WTC11 (cell line): ENCODE results near the gene BZW1. TPM values are rescaled to one million over a fixed set of nuclear protein-coding genes. Genes with fewer than 3 reads are reported as not detected.
A peak's percentile ranks its signal among the peaks of the same experiment; 100 is the strongest.

Source experiments
- ATF1 ChIP-seq: sonication (generic); formaldehyde crosslinking; IDR thresholded peaks from 2 replicates; pipeline ENCODE4 v1.8.1; 2023; ENCODE audit warnings: mild to moderate bottlenecking, moderate library complexity, missing genetic modification reagents
- CDX4 ChIP-seq: fragments of 250-450 bp; sonication (Bioruptor Pico); IDR thresholded peaks from 2 replicates; pipeline ENCODE4 v1.9.0; 2021; ENCODE audit warnings: moderate library complexity, mild to moderate bottlenecking, inconsistent platforms, borderline replicate concordance
- JAZF1 ChIP-seq: fragments of 250-450 bp; sonication (Bioruptor Pico); IDR thresholded peaks from 2 replicates; pipeline ENCODE4 v1.9.0; 2021; ENCODE audit warnings: moderate library complexity, mild to moderate bottlenecking, inconsistent platforms
- KAT7 ChIP-seq: sonication (generic); formaldehyde crosslinking; IDR thresholded peaks from 2 replicates; pipeline ENCODE4 v1.8.1; 2023; ENCODE audit warnings: missing genetic modification reagents, mild to moderate bottlenecking, borderline replicate concordance
- MYBL2 ChIP-seq: sonication (generic); formaldehyde crosslinking; IDR thresholded peaks from 2 replicates; pipeline ENCODE4 v1.8.1; 2023; ENCODE audit warnings: mild to moderate bottlenecking, moderate library complexity, missing genetic modification reagents
- PRDM15 ChIP-seq: sonication (generic); formaldehyde crosslinking; IDR thresholded peaks from 2 replicates; pipeline ENCODE4 v1.8.0; 2022; ENCODE audit warnings: missing genetic modification reagents
- SP1 ChIP-seq: sonication (generic); formaldehyde crosslinking; conservative IDR thresholded peaks from 2 replicates; pipeline ENCODE4 v1.8.1; 2022; ENCODE audit warnings: missing genetic modification reagents
- STAT6 ChIP-seq: sonication (generic); formaldehyde crosslinking; conservative IDR thresholded peaks from 2 replicates; pipeline ENCODE4 v1.8.1; 2023; ENCODE audit warnings: mild to moderate bottlenecking, low read depth, missing genetic modification reagents, moderate library complexity
- TEAD1 ChIP-seq: sonication (generic); formaldehyde crosslinking; IDR thresholded peaks from 2 replicates; pipeline ENCODE4 v1.8.0; 2022; ENCODE audit warnings: mild to moderate bottlenecking, missing genetic modification reagents
- ZBTB21 ChIP-seq: sonication (generic); formaldehyde crosslinking; IDR thresholded peaks from 2 replicates; pipeline ENCODE4 v1.8.1; 2023; ENCODE audit warnings: mild to moderate bottlenecking, missing genetic modification reagents, borderline replicate concordance
- ZNF138 ChIP-seq: sonication (generic); formaldehyde crosslinking; conservative IDR thresholded peaks from 2 replicates; pipeline ENCODE4 v1.8.1; 2022; ENCODE audit warnings: mild to moderate bottlenecking, moderate library complexity, missing genetic modification reagents
- ZNF281 ChIP-seq: sonication (generic); formaldehyde crosslinking; IDR thresholded peaks from 2 replicates; pipeline ENCODE4 v1.8.0; 2023; ENCODE audit warnings: mild to moderate bottlenecking, missing genetic modification reagents
- ZNF317 ChIP-seq: sonication (generic); formaldehyde crosslinking; IDR thresholded peaks from 2 replicates; pipeline ENCODE4 v1.8.1; 2023; ENCODE audit warnings: low read depth, mild to moderate bottlenecking, moderate library complexity, missing genetic modification reagents, borderline replicate concordance
- ZNF416 ChIP-seq: fragments of 250-450 bp; sonication (Bioruptor Pico); IDR thresholded peaks from 2 replicates; pipeline ENCODE4 v1.9.0; 2021; ENCODE audit warnings: mild to moderate bottlenecking, inconsistent platforms
- ZNF512 ChIP-seq: sonication (generic); formaldehyde crosslinking; IDR thresholded peaks from 2 replicates; pipeline ENCODE4 v1.8.1; 2022; ENCODE audit warnings: missing genetic modification reagents, borderline replicate concordance
- ZNF671 ChIP-seq: fragments of 250-450 bp; sonication (Bioruptor Pico); IDR thresholded peaks from 2 replicates; pipeline ENCODE4 v1.8.0; 2021; ENCODE audit warnings: mild to moderate bottlenecking
- ZSCAN18 ChIP-seq: fragments of 250-450 bp; sonication (Bioruptor Pico); IDR thresholded peaks from 2 replicates; pipeline ENCODE4 v2.1.2; 2022; ENCODE audit warnings: mild to moderate bottlenecking, moderate library complexity
- total RNA-seq: library from RNA; stranded (reverse); gene quantifications from 3 replicates; pipeline ENCODE4 v1.2.3, GENCODE V29; 2021
- TF ChIP-seq, protein P1 (sequence below): sonication (generic); formaldehyde crosslinking; IDR thresholded peaks from 2 replicates; pipeline ENCODE4 v1.8.0; 2023; ENCODE audit warnings: missing genetic modification reagents, mild to moderate bottlenecking, borderline replicate concordance
- TF ChIP-seq, protein P2 (sequence below): sonication (generic); formaldehyde crosslinking; IDR thresholded peaks from 2 replicates; pipeline ENCODE4 v1.8.1; 2023; ENCODE audit warnings: mild to moderate bottlenecking, missing genetic modification reagents, moderate library complexity

The BZW1 gene
- total RNA-seq, 1 experiment from 2014 or later, result 255 TPM

DNA sequence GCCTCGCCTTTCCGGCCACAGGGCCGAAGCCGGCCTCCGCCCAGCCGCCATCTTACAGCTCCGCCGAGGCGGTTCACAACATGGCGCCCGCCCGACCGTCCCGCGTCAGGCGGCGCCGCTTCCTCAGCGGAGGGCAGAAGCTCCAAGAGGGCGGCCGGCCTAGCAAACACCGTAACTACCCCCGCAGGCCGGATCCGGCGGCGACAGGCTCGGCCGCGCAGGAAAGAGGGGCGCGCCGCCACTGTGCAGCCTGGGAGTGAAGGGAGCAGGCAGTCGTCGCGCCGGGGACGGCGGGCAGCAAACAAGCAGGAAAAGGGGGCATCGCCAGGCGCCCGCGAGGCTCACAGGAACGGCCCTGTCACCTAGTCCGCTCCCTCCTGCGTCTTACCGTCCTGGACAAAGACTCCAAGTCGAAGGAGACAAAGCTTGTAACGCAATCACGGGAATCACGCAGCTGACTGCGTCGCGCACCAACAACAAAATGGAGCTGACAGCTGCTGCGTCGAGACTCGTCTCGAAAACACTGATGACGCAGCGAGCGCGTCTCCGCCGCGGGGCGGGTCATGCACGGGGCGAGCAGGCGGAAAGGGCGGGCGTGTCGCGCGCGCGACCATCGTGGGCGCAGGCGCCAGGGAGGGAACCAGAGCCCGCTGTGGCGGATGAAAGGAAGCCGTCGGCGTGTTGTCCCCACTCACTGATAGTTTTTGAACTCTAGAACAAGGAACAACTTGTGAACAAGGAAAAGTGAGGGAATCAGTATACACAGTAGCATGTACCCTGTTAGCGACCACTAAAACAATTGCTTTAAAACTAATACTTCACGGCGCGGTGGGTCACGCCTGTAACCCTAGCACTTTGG, 52.7 kb downstream of the BZW1 start, which contains the start of gene CLK1 (continued):
- TF ChIP-seq, protein P1, sequence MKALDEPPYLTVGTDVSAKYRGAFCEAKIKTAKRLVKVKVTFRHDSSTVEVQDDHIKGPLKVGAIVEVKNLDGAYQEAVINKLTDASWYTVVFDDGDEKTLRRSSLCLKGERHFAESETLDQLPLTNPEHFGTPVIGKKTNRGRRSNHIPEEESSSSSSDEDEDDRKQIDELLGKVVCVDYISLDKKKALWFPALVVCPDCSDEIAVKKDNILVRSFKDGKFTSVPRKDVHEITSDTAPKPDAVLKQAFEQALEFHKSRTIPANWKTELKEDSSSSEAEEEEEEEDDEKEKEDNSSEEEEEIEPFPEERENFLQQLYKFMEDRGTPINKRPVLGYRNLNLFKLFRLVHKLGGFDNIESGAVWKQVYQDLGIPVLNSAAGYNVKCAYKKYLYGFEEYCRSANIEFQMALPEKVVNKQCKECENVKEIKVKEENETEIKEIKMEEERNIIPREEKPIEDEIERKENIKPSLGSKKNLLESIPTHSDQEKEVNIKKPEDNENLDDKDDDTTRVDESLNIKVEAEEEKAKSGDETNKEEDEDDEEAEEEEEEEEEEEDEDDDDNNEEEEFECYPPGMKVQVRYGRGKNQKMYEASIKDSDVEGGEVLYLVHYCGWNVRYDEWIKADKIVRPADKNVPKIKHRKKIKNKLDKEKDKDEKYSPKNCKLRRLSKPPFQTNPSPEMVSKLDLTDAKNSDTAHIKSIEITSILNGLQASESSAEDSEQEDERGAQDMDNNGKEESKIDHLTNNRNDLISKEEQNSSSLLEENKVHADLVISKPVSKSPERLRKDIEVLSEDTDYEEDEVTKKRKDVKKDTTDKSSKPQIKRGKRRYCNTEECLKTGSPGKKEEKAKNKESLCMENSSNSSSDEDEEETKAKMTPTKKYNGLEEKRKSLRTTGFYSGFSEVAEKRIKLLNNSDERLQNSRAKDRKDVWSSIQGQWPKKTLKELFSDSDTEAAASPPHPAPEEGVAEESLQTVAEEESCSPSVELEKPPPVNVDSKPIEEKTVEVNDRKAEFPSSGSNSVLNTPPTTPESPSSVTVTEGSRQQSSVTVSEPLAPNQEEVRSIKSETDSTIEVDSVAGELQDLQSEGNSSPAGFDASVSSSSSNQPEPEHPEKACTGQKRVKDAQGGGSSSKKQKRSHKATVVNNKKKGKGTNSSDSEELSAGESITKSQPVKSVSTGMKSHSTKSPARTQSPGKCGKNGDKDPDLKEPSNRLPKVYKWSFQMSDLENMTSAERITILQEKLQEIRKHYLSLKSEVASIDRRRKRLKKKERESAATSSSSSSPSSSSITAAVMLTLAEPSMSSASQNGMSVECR (CRISPR knock-in tag), result peak; percentile 97
- TF ChIP-seq ZSCAN18 (CRISPR knock-in tag), result 0 out of 2 replicates have a peak, but pooled peaks have one; percentile 22
- TF ChIP-seq MYBL2 (CRISPR knock-in tag), result peak; percentile 79
- TF ChIP-seq CDX4 (CRISPR knock-in tag), result no peak
- no peak for TF ChIP-seq STAT6 (CRISPR knock-in tag)
- TF ChIP-seq ZNF512 (CRISPR knock-in tag), result no peak
- TF ChIP-seq, protein P2, sequence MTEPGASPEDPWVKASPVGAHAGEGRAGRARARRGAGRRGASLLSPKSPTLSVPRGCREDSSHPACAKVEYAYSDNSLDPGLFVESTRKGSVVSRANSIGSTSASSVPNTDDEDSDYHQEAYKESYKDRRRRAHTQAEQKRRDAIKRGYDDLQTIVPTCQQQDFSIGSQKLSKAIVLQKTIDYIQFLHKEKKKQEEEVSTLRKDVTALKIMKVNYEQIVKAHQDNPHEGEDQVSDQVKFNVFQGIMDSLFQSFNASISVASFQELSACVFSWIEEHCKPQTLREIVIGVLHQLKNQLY, result no peak
- TF ChIP-seq ZNF317 (CRISPR knock-in tag), result no peak
- no peak for TF ChIP-seq ZNF416
- no peak for TF ChIP-seq JAZF1 (CRISPR knock-in tag)
- TF ChIP-seq TEAD1 (CRISPR knock-in tag), result peak; percentile 73
- TF ChIP-seq ZBTB21, result peak; percentile 98
- no peak for TF ChIP-seq ZNF671 (CRISPR knock-in tag)
- no peak for TF ChIP-seq ATF1 (CRISPR knock-in tag)
- TF ChIP-seq ZNF138, result peak; percentile 95
- TF ChIP-seq ZNF281, result no peak
- TF ChIP-seq PRDM15 (CRISPR knock-in tag), result no peak
- TF ChIP-seq KAT7 (CRISPR knock-in tag), result peak; percentile 87
- peak; percentile 67 for TF ChIP-seq SP1 (CRISPR knock-in tag)
